Naive thymus-derived CD8-positive, alpha-beta T cell (primary cell): ENCODE measurements around the gene CHST14. TPM values are rescaled to one million over a fixed set of nuclear protein-coding genes. Genes with fewer than 3 reads are reported as not detected.

Source experiments
- ATAC-seq, 2 donors: fragments of 150-1000 bp; cut with Tn5 transposase in 1 of 2; sonication (Bioruptor Pico), chemical (Tn5 transposase) in 1 of 2; 1 replicate in 1 of 2; 2 replicates in 1 of 2; pipeline ENCODE4 v1.10.0; 2021; ENCODE audit warnings: mild to moderate bottlenecking in 2 of 2, moderate library complexity in 2 of 2
- POLR2A ChIA-PET: fragments of 350-600 bp; sonication (Branson Sonifier 250); formaldehyde crosslinking; loops from one replicate; lab custom pipeline; 2021; ENCODE audit warnings: antibody characterized with exemption; lab: Charles Lee
- DNase-seq, 10 donors: peaks; one replicate each; pipeline versions ENCODE4 v3.0.0 to v3.0.0-alpha.2; 2020 to 2022
- H3K27ac Mint-ChIP-seq, 10 donors: one replicate each; pipeline ENCODE4 v1.8.0; 2020 to 2022; ENCODE audit warnings: mild to moderate bottlenecking in 10 of 10, mixed read lengths in 10 of 10, moderate library complexity in 4 of 10, inconsistent platforms in 1 of 10
- H3K27me3 Mint-ChIP-seq, 5 donors: one replicate each; pipeline ENCODE4 v1.8.0; 2021 to 2022; ENCODE audit warnings: mixed read lengths in 5 of 5
- H3K36me3 Mint-ChIP-seq, 3 donors: one replicate each; pipeline ENCODE4 v1.8.0; 2020 to 2022; ENCODE audit warnings: mixed read lengths in 3 of 3, mild to moderate bottlenecking in 2 of 3, inconsistent platforms in 1 of 3
- H3K4me1 Mint-ChIP-seq, 4 donors: one replicate each; pipeline ENCODE4 v1.8.0; 2021 to 2022; ENCODE audit warnings: mixed read lengths in 4 of 4
- H3K4me3 Mint-ChIP-seq, 10 donors: one replicate each; pipeline ENCODE4 v1.8.0; 2020 to 2022; ENCODE audit warnings: mild to moderate bottlenecking in 10 of 10, mixed read lengths in 10 of 10, moderate library complexity in 6 of 10, inconsistent platforms in 1 of 10
- H3K9me3 Mint-ChIP-seq, 9 donors: one replicate each; pipeline ENCODE4 v1.8.0; 2020 to 2022; ENCODE audit warnings: mixed read lengths in 9 of 9, mild to moderate bottlenecking in 3 of 9, inconsistent platforms in 1 of 9, moderate library complexity in 1 of 9
- polyA plus RNA-seq, 3 donors: library from polyadenylated mRNA; unstranded; fragments of 300-500 nt; fragmentation: Illumina TruSeq; gene quantifications; one replicate each; pipeline ENCODE4 v1.2.3, GENCODE V29; 2021
- total RNA-seq, 8 experiments: library from RNA in 2 of 8; stranded (reverse) in 2 of 8; gene quantifications; one replicate each; pipeline ENCODE4 v1.2.3 and lab custom pipeline; 2021 to 2026

CHST14 gene
- total and polyA plus RNA-seq, 5 experiments from 2014 or later, result 0.74 to 9.8 (median 1.2) TPM

DNA sequence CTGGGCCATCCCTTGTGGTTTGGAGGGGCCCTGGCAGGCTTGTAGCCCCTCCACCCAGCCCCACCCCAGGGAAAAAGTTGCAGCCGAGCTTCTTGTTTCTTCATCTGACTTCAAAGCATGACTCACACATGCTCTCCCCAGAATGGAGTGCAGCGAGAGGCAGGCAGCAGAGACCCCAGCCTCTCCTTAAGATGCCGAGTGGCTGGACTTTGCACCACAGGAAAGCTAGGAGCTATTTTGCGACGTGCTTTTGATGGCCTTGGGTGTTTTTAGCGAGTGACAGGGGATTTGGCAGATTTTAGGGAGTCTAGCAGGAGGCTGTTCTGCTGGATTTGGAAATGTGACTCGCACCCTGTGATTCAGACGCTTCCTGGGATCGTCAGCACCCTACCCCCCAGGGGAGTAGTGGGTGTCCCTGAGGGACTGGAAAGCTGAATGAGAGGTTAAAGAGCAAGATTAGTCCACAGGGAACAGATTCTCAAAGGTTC lies 15.8 kb upstream of the CHST14 start:
- peak; percentile 3 to 41 for ATAC-seq
- Mint-ChIP-seq H3K27me3 (no peaks in the 10 kb centered on the region), H3K9me3 (no peaks in the 10 kb centered on the region), H3K4me1 (peaks cover 59 to 79% (median 75%) of the 10 kb centered on the region in 4 donors), H3K4me3 (peak overlapping the region; percentile 79 to 94 (median 87)), H3K36me3 (peaks cover 0 to 6% (median 0%) of the 10 kb centered on the region in 3 donors), H3K27ac (peak overlapping the region; percentile 83 to 98 (median 94))
- POLR2A ChIA-PET, result interaction anchor here (0.6 to 6.1 kb wide), 5 partner anchors 9 to 1839 kb away, joined by 3 to 92 read pairs (median 9); partner anchors contain the start of genes BAHD1 and CHST14
- peak in 1 of 10 donors; percentile 12 for DNase-seq

GRCh38 chr15:40456299-40456712 lies 14.5 kb upstream of the CHST14 start:
- Mint-ChIP-seq H3K9me3 (no peaks in the 10 kb centered on the region), H3K36me3 (peaks cover 0 to 9% (median 0%) of the 10 kb centered on the region in 3 donors), H3K4me1 (peaks cover 52 to 73% (median 64%) of the 10 kb centered on the region in 4 donors), H3K27me3 (no peaks in the 10 kb centered on the region), H3K4me3 (peak overlapping the region in 8 of 10 donors; percentile 2 to 94 (median 34)), H3K27ac (peak overlapping the region; percentile 15 to 95 (median 82))
- DNase-seq (no peak), ATAC-seq (no peak)
- POLR2A ChIA-PET, result interaction anchor here (0.9 to 4.1 kb wide), 4 partner anchors 9 to 15 kb away, joined by 4 to 33 read pairs (median 8); partner anchors contain the start of genes BAHD1 and CHST14

DNA sequence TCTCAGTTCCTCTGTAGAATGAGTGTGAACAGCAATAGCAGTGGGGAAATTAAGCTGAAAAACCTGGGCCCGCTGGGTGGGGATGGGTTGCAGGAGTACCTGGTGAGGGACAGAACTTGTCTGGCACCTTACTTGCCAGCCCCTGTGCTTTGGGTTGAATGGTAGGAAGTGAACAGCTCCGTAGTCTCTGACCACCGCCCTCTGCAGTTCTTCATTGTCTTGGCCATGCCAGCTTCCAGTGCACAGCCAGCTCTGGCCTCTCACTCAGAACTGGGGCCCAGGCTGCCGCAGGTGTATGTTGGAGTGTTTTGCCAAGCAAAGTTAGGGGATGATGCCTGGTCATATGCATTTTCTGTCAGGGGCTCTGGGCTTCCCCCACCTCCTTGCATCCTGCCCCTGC lies 14.0 kb upstream of the CHST14 start:
- Mint-ChIP-seq H3K27ac (peak overlapping the region; percentile 15 to 95 (median 82)), H3K9me3 (no peaks in the 10 kb centered on the region), H3K27me3 (no peaks in the 10 kb centered on the region), H3K4me3 (peak overlapping the region in 8 of 10 donors; percentile 2 to 94 (median 29)), H3K4me1 (peaks cover 48 to 69% (median 60%) of the 10 kb centered on the region in 4 donors), H3K36me3 (peaks cover 0 to 10% (median 0%) of the 10 kb centered on the region in 3 donors)
- no peak for DNase-seq
- no peak for ATAC-seq
- POLR2A ChIA-PET, result interaction anchor here (1.7 to 4.1 kb wide), 3 partner anchors 8 to 15 kb away, joined by 6 to 33 read pairs (median 11); partner anchors contain the start of genes BAHD1 and CHST14

- Mint-ChIP-seq H3K27me3 (no peaks in the 10 kb centered on the region), H3K27ac (peak overlapping the region in 1 of 10 donors; percentile 43)
Measured at GRCh38 chr15:40458495-40459371, 12.1 kb upstream of the CHST14 start.

GRCh38 chr15:40459391-40460015 lies 11.3 kb upstream of the CHST14 start:
- H3K9me3 Mint-ChIP-seq, result no peaks in the 10 kb centered on the region
- H3K36me3 Mint-ChIP-seq, result peaks cover 0 to 30% (median 0%) of the 10 kb centered on the region in 3 donors
- POLR2A ChIA-PET, result interaction anchor here (4.1 kb wide), 1 partner anchor 18 kb away, joined by 33 read pairs; the partner anchor contains the start of gene BAHD1
- no peak overlapping the region for H3K27ac Mint-ChIP-seq
- ATAC-seq, result no peak
- DNase-seq, result no peak
- H3K27me3 Mint-ChIP-seq, result no peaks in the 10 kb centered on the region
- peaks cover 26 to 42% (median 32%) of the 10 kb centered on the region in 4 donors for H3K4me1 Mint-ChIP-seq
- H3K4me3 Mint-ChIP-seq, result no peak overlapping the region

More at GRCh38 chr15:40458495-40459371, 12.1 kb upstream of the CHST14 start:
- H3K36me3 Mint-ChIP-seq, result peaks cover 0 to 22% (median 0%) of the 10 kb centered on the region in 3 donors
- peaks cover 33 to 50% (median 40%) of the 10 kb centered on the region in 4 donors for H3K4me1 Mint-ChIP-seq
- ATAC-seq, result no peak
- H3K4me3 Mint-ChIP-seq, result no peak overlapping the region
- POLR2A ChIA-PET, result interaction anchor here (0.6 to 4.1 kb wide), 3 partner anchors 11 to 1085 kb away, joined by 7 to 33 read pairs (median 11); partner anchors contain the start of genes BAHD1, CHST14 and RPAP1
- no peaks in the 10 kb centered on the region for H3K9me3 Mint-ChIP-seq
- no peak for DNase-seq

DNA sequence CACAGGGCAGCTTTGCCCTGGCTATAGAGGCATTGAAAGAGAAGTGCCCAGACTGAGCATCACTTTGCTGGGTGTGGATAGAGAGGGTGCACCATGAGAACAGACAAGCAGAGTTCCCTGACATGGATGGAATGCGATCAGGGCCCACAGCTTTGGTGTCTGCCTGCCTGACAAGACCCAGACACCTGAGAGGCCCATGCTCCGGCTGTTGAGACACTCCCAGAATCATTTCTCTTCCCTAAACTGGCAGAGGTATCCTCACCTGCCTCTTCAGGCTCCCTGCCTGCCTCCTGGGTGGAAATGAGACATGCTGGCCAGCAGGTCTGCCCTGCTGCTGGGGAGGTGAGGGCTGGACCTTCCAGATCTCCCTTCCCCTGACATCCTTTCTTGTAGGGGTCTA lies 10.4 kb upstream of the CHST14 start:
- no peaks in the 10 kb centered on the region for H3K9me3 Mint-ChIP-seq
- peaks cover 20 to 33% (median 24%) of the 10 kb centered on the region in 4 donors for H3K4me1 Mint-ChIP-seq
- peak overlapping the region in 4 of 10 donors; percentile 40 to 81 (median 72) for H3K27ac Mint-ChIP-seq
- no peaks in the 10 kb centered on the region for H3K27me3 Mint-ChIP-seq
- DNase-seq, result no peak
- peak overlapping the region in 1 of 10 donors; percentile 29 for H3K4me3 Mint-ChIP-seq
- POLR2A ChIA-PET, result interaction anchor here (4.1 kb wide), 1 partner anchor 19 kb away, joined by 33 read pairs; the partner anchor contains the start of gene BAHD1
- no peak for ATAC-seq
- peaks cover 0 to 38% (median 2%) of the 10 kb centered on the region in 3 donors for H3K36me3 Mint-ChIP-seq

GRCh38 chr15:40461958-40462357 lies 8.8 kb upstream of the CHST14 start:
- ATAC-seq (no peak), DNase-seq (no peak)
- POLR2A ChIA-PET, result interaction anchor here (1.8 kb wide), 1 partner anchor 21 kb away, joined by 7 read pairs; the partner anchor contains the start of gene BAHD1
- Mint-ChIP-seq H3K36me3 (peaks cover 0 to 48% (median 7%) of the 10 kb centered on the region in 3 donors), H3K27ac (peak overlapping the region in 2 of 10 donors; percentile 3 to 80), H3K4me1 (peaks cover 11 to 26% (median 17%) of the 10 kb centered on the region in 4 donors), H3K4me3 (no peak overlapping the region), H3K27me3 (no peaks in the 10 kb centered on the region), H3K9me3 (no peaks in the 10 kb centered on the region)

DNA sequence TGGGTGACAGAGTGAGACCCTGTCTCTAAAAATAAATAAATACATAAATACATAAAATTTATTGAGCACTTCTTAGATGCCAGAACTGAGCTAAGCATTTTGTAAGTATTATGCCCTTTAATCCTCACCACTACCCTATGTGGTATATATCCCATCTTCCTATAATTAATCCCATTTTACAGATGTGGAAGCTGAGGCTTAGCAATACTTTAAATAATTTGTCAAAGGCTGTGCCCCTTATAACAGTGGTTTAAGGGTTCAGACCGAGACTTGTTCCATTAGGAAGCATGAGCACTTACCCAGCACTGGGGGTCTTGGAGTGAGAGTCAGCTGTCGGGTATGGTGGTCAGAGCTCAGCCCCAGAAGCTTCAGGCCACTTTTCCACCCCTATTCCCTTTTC lies 7.5 kb upstream of the CHST14 start:
- H3K27ac Mint-ChIP-seq, result no peak overlapping the region
- no peak overlapping the region for H3K4me3 Mint-ChIP-seq
- ATAC-seq, result no peak
- POLR2A ChIA-PET, result interaction anchor here (1.0 to 2.6 kb wide), 3 partner anchors 10 to 23 kb away, joined by 3 to 9 read pairs (median 7); partner anchors contain the start of gene BAHD1
- H3K9me3 Mint-ChIP-seq, result no peaks in the 10 kb centered on the region
- peaks cover 7 to 29% (median 13%) of the 10 kb centered on the region in 4 donors for H3K4me1 Mint-ChIP-seq
- DNase-seq, result no peak
- peaks cover 0 to 50% (median 7%) of the 10 kb centered on the region in 3 donors for H3K36me3 Mint-ChIP-seq
- no peaks in the 10 kb centered on the region for H3K27me3 Mint-ChIP-seq

GRCh38 chr15:40463886-40464545 lies 6.8 kb upstream of the CHST14 start:
- Mint-ChIP-seq H3K4me1 (peaks cover 7 to 29% (median 13%) of the 10 kb centered on the region in 4 donors), H3K9me3 (no peaks in the 10 kb centered on the region), H3K4me3 (no peak overlapping the region), H3K27ac (peak overlapping the region in 2 of 10 donors; percentile 66 to 72), H3K27me3 (no peaks in the 10 kb centered on the region), H3K36me3 (peaks cover 0 to 50% (median 7%) of the 10 kb centered on the region in 3 donors)
- ATAC-seq (no peak), DNase-seq (no peak)
- POLR2A ChIA-PET, result interaction anchor here (1.2 to 2.6 kb wide), 4 partner anchors 8 to 23 kb away, joined by 3 to 9 read pairs (median 6); partner anchors contain the start of gene BAHD1

- POLR2A ChIA-PET, result interaction anchor here (1.2 to 2.6 kb wide), 3 partner anchors 8 to 14 kb away, joined by 3 to 9 read pairs (median 6); no protein-coding TSS in a partner anchor
- peaks cover 0 to 45% (median 7%) of the 10 kb centered on the region in 3 donors for H3K36me3 Mint-ChIP-seq
- ATAC-seq (no peak), DNase-seq (no peak)
- H3K4me1 Mint-ChIP-seq, result peaks cover 7 to 29% (median 13%) of the 10 kb centered on the region in 4 donors
- no peaks in the 10 kb centered on the region for H3K9me3 Mint-ChIP-seq
- peak overlapping the region in 4 of 10 donors; percentile 4 to 72 (median 56) for H3K27ac Mint-ChIP-seq
- H3K27me3 Mint-ChIP-seq, result no peaks in the 10 kb centered on the region
- H3K4me3 Mint-ChIP-seq, result no peak overlapping the region
Measured at GRCh38 chr15:40464595-40465185, 6.1 kb upstream of the CHST14 start.

DNA sequence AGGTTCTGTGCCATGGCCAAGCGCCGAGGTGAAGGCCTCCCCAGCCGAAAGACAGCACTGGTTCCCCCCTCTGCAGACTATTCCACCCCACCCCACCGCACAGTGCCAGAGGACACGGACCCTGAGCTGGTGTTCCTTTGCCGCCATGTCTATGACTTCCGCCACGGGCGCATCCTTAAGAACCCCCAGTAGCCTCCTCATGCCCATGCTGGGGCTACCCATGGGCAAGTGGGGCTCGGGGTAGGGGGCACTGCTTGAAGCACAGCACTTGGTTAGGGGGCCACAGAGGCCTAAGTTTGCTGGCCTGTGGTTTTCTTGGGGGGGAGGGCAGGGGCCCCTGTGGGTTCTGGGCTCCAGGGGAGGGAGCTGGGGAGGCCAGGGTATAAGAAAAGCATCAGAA lies 4.8 kb upstream of the CHST14 start:
- ATAC-seq (no peak), DNase-seq (no peak)
- peak overlapping the region in 5 of 10 donors; percentile 28 to 71 (median 60) for H3K27ac Mint-ChIP-seq
- H3K36me3 Mint-ChIP-seq, result peaks cover 0 to 41% (median 7%) of the 10 kb centered on the region in 3 donors
- H3K4me1 Mint-ChIP-seq, result peaks cover 7 to 23% (median 16%) of the 10 kb centered on the region in 4 donors
- H3K4me3 Mint-ChIP-seq, result no peak overlapping the region
- POLR2A ChIA-PET, result interaction anchor here (0.6 to 1.1 kb wide), 3 partner anchors 10 to 17 kb away, joined by 3 to 4 read pairs (median 3); no protein-coding TSS in a partner anchor
- no peaks in the 10 kb centered on the region for H3K9me3 Mint-ChIP-seq
- no peaks in the 10 kb centered on the region for H3K27me3 Mint-ChIP-seq
